HEK293 (cell line): ENCODE data around the gene SORL1-AS1.

Experiments used
- CTCF ChIA-PET: fragments of 350-600 bp; formaldehyde crosslinking; extraction: SDS; loops from one replicate; lab custom pipeline; 2021; ENCODE audit warnings: antibody characterized with exemption; lab: Yijun Ruan, JAX
- POLR2A ChIA-PET: fragments of 300-600 bp; formaldehyde crosslinking; extraction: SDS; loops from one replicate; lab custom pipeline; 2020; ENCODE audit warnings: antibody characterized with exemption, inconsistent platforms; lab: Yijun Ruan, JAX
- H3K27ac ChIP-seq: fragments of 200-500 bp; sonication (Bioruptor generic); 2 replicates; pipeline ENCODE4 v1.5.1; 2014; ENCODE audit warnings: low read depth, low read length, control low read depth, inconsistent platforms; ENCODE audit errors: extremely low read depth
- H3K36me3 ChIP-seq, 2 experiments: fragments of 200-500 bp in 1 of 2; sonication (Bioruptor generic) in 1 of 2; 1 replicate in 1 of 2; 2 replicates in 1 of 2; pipeline ENCODE4 v1.5.1; 2014 to 2017; ENCODE audit warnings: inconsistent platforms in 2 of 2, low read length in 2 of 2; ENCODE audit not compliant: control insufficient read depth in 2 of 2, insufficient read depth in 1 of 2
- H3K4me1 ChIP-seq: fragments of 200-500 bp; sonication (Bioruptor generic); 2 replicates; pipeline ENCODE4 v1.5.1; 2014; ENCODE audit warnings: mild to moderate bottlenecking, low read length, inconsistent platforms; ENCODE audit not compliant: control insufficient read depth, insufficient read depth
- H3K4me3 ChIP-seq: 2 replicates; pipeline ENCODE4 v1.5.1; 2011; ENCODE audit warnings: low read depth, mild to moderate bottlenecking, control low read depth, low read length, moderate library complexity
- H3K9me3 ChIP-seq: fragments of 200-500 bp; sonication (Bioruptor generic); 2 replicates; pipeline ENCODE4 v1.5.1; 2014; ENCODE audit warnings: low read depth, low read length, inconsistent platforms; ENCODE audit not compliant: control insufficient read depth, insufficient read depth
- MEIS1 ChIP-seq: sonication (generic); formaldehyde crosslinking; IDR thresholded peaks from 2 replicates; pipeline ENCODE4 v1.8.1; 2022; ENCODE audit warnings: missing genetic modification reagents, mild to moderate bottlenecking, borderline replicate concordance
- SCRT1 ChIP-seq: fragments of 450-650 bp; formaldehyde crosslinking; IDR thresholded peaks from 2 replicates; pipeline ENCODE4 v1.5.1; 2016; ENCODE audit warnings: missing biosample characterization, missing genetic modification characterization, borderline replicate concordance
- SETDB1 ChIP-seq: IDR thresholded peaks from one replicate; pipeline ENCODE4 v1.6.1; 2017; ENCODE audit warnings: mild to moderate bottlenecking, low read length, moderate library complexity, mixed read lengths; ENCODE audit not compliant: insufficient read length
- ZBTB20 ChIP-seq: fragments of 450-650 bp; formaldehyde crosslinking; IDR thresholded peaks from 2 replicates; pipeline ENCODE4 v1.5.1; 2016; ENCODE audit warnings: missing biosample characterization, missing genetic modification characterization
- ZEB2 ChIP-seq: fragments of 450-650 bp; formaldehyde crosslinking; IDR thresholded peaks from 2 replicates; pipeline ENCODE4 v1.5.1; 2016; ENCODE audit warnings: missing biosample characterization, missing genetic modification characterization
- ZFP69B ChIP-seq: fragments of 450-650 bp; formaldehyde crosslinking; IDR thresholded peaks from 2 replicates; pipeline ENCODE4 v1.5.1; 2016; ENCODE audit warnings: missing biosample characterization, missing genetic modification characterization
- ZNF174 ChIP-seq: fragments of 450-650 bp; formaldehyde crosslinking; IDR thresholded peaks from 2 replicates; pipeline ENCODE4 v1.5.0; 2017; ENCODE audit warnings: missing biosample characterization, mild to moderate bottlenecking, missing genetic modification characterization
- ZNF19 ChIP-seq: fragments of 450-650 bp; formaldehyde crosslinking; IDR thresholded peaks from 2 replicates; pipeline ENCODE4; 2016; ENCODE audit warnings: missing biosample characterization, missing genetic modification characterization, low read depth
- ZNF248 ChIP-seq: fragments of 450-650 bp; formaldehyde crosslinking; IDR thresholded peaks from 2 replicates; pipeline ENCODE4 v1.5.1; 2017; ENCODE audit warnings: missing biosample characterization, missing genetic modification characterization
- ZNF510 ChIP-seq: fragments of 450-650 bp; formaldehyde crosslinking; IDR thresholded peaks from 2 replicates; pipeline ENCODE4 v1.5.1; 2018; ENCODE audit warnings: mild to moderate bottlenecking, missing genetic modification characterization, missing biosample characterization; ENCODE audit not compliant: insufficient replicate concordance
- ZNF560 ChIP-seq: fragments of 450-650 bp; formaldehyde crosslinking; IDR thresholded peaks from 2 replicates; pipeline ENCODE4 v1.5.1; 2017; ENCODE audit warnings: missing biosample characterization, missing genetic modification characterization, borderline replicate concordance
- ZNF585B ChIP-seq: fragments of 450-650 bp; formaldehyde crosslinking; IDR thresholded peaks from 2 replicates; pipeline ENCODE4 v1.5.1; 2016; ENCODE audit warnings: missing biosample characterization, missing genetic modification characterization
- ZNF629 ChIP-seq: fragments of 450-650 bp; formaldehyde crosslinking; IDR thresholded peaks from 2 replicates; pipeline ENCODE4 v1.5.1; 2017; ENCODE audit warnings: missing biosample characterization, missing genetic modification characterization
- ZNF707 ChIP-seq: fragments of 450-650 bp; formaldehyde crosslinking; IDR thresholded peaks from 2 replicates; pipeline ENCODE4 v1.5.1; 2016; ENCODE audit warnings: missing biosample characterization, missing genetic modification characterization
- ZNF768 ChIP-seq: fragments of 450-650 bp; formaldehyde crosslinking; IDR thresholded peaks from 2 replicates; pipeline ENCODE4 v1.5.1; 2018; ENCODE audit warnings: missing biosample characterization, mild to moderate bottlenecking, missing genetic modification characterization
- ZNF837 ChIP-seq: fragments of 450-650 bp; formaldehyde crosslinking; IDR thresholded peaks from 2 replicates; pipeline ENCODE4 v1.5.1; 2016; ENCODE audit warnings: missing biosample characterization, missing genetic modification characterization
- TF ChIP-seq, protein P1 (sequence below): fragments of 450-650 bp; formaldehyde crosslinking; IDR thresholded peaks from 2 replicates; pipeline ENCODE4 v1.5.1; 2016; ENCODE audit warnings: missing biosample characterization, missing genetic modification characterization
- TF ChIP-seq, protein P2 (sequence below): fragments of 450-650 bp; IDR thresholded peaks from 2 replicates; pipeline ENCODE4 v1.5.1; 2018; ENCODE audit warnings: missing biosample characterization, mild to moderate bottlenecking, missing genetic modification characterization
- TF ChIP-seq, protein P3 (sequence below): fragments of 450-650 bp; formaldehyde crosslinking; IDR thresholded peaks from 2 replicates; pipeline ENCODE4 v1.5.1; 2016; ENCODE audit warnings: missing biosample characterization, missing genetic modification characterization
- TF ChIP-seq, protein P4 (sequence below): fragments of 450-650 bp; formaldehyde crosslinking; IDR thresholded peaks from 2 replicates; pipeline ENCODE4 v1.5.1; 2016; ENCODE audit warnings: missing biosample characterization, missing genetic modification characterization

The SORL1-AS1 gene

DNA sequence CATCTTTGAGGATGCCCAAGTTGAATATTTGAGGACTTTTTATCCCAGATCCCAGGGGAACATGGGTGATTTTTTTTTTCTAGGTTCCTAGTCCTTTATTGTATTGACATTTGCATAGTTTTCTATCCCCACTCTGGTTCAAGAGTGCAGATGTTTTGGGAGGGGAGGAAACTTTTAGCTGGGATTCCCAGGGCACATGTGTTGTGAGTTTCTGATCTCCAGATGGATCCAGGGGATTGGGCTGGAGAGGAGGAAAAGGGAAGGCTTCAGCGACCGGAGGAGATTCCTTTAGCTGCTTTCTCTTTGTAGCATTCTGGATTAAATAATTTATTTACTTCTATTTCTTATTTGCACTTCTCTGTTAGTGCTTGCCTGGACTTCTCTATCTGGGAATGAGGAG, 14.7 kb upstream of the SORL1-AS1 start:
- TF ChIP-seq ZNF707 (tag by site-specific recombination) (no peak), SETDB1 (no peak), ZNF585B (tag by site-specific recombination) (no peak), SCRT1 (tag by site-specific recombination) (no peak), ZNF510 (tag by site-specific recombination) (no peak), ZNF560 (tag by site-specific recombination) (no peak), ZNF174 (tag by site-specific recombination) (no peak), ZEB2 (no peak), ZNF248 (tag by site-specific recombination) (no peak), ZNF837 (tag by site-specific recombination) (no peak), ZBTB20 (tag by site-specific recombination) (no peak), ZNF19 (no peak), MEIS1 (CRISPR knock-in tag) (no peak), ZNF768 (tag by site-specific recombination) (no peak), ZNF629 (no peak), ZFP69B (tag by site-specific recombination) (no peak)
- TF ChIP-seq, protein P1, sequence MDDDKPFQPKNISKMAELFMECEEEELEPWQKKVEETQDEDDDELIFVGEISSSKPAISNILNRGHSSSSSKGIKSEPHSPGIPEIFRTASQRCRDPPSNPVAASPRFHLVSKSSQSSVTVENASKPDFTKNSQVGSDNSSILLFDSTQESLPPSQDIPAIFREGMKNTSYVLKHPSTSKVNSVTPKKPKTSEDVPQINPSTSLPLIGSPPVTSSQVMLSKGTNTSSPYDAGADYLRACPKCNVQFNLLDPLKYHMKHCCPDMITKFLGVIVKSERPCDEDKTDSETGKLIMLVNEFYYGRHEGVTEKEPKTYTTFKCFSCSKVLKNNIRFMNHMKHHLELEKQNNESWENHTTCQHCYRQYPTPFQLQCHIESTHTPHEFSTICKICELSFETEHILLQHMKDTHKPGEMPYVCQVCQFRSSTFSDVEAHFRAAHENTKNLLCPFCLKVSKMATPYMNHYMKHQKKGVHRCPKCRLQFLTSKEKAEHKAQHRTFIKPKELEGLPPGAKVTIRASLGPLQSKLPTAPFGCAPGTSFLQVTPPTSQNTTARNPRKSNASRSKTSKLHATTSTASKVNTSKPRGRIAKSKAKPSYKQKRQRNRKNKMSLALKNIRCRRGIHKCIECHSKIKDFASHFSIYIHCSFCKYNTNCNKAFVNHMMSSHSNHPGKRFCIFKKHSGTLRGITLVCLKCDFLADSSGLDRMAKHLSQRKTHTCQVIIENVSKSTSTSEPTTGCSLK = no peak
- TF ChIP-seq, protein P2, sequence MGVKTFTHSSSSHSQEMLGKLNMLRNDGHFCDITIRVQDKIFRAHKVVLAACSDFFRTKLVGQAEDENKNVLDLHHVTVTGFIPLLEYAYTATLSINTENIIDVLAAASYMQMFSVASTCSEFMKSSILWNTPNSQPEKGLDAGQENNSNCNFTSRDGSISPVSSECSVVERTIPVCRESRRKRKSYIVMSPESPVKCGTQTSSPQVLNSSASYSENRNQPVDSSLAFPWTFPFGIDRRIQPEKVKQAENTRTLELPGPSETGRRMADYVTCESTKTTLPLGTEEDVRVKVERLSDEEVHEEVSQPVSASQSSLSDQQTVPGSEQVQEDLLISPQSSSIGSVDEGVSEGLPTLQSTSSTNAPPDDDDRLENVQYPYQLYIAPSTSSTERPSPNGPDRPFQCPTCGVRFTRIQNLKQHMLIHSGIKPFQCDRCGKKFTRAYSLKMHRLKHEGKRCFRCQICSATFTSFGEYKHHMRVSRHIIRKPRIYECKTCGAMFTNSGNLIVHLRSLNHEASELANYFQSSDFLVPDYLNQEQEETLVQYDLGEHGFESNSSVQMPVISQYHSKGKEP (tag by site-specific recombination) = no peak
- TF ChIP-seq, protein P3, sequence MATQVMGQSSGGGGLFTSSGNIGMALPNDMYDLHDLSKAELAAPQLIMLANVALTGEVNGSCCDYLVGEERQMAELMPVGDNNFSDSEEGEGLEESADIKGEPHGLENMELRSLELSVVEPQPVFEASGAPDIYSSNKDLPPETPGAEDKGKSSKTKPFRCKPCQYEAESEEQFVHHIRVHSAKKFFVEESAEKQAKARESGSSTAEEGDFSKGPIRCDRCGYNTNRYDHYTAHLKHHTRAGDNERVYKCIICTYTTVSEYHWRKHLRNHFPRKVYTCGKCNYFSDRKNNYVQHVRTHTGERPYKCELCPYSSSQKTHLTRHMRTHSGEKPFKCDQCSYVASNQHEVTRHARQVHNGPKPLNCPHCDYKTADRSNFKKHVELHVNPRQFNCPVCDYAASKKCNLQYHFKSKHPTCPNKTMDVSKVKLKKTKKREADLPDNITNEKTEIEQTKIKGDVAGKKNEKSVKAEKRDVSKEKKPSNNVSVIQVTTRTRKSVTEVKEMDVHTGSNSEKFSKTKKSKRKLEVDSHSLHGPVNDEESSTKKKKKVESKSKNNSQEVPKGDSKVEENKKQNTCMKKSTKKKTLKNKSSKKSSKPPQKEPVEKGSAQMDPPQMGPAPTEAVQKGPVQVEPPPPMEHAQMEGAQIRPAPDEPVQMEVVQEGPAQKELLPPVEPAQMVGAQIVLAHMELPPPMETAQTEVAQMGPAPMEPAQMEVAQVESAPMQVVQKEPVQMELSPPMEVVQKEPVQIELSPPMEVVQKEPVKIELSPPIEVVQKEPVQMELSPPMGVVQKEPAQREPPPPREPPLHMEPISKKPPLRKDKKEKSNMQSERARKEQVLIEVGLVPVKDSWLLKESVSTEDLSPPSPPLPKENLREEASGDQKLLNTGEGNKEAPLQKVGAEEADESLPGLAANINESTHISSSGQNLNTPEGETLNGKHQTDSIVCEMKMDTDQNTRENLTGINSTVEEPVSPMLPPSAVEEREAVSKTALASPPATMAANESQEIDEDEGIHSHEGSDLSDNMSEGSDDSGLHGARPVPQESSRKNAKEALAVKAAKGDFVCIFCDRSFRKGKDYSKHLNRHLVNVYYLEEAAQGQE (tag by site-specific recombination) = no peak
- TF ChIP-seq, protein P4, sequence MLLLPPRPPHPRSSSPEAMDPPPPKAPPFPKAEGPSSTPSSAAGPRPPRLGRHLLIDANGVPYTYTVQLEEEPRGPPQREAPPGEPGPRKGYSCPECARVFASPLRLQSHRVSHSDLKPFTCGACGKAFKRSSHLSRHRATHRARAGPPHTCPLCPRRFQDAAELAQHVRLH (tag by site-specific recombination) = no peak
- TF ChIP-seq, all 188 proteins: peak for 0
- Histone ChIP-seq H3K27ac (no peak overlapping the region; the same call in 1 of the 2 replicates), H3K36me3 (no peaks in the 10 kb centered on the region), H3K4me1 (peaks cover 12% of the 10 kb centered on the region), H3K9me3 (no peaks in the 10 kb centered on the region), H3K4me3 (no peak overlapping the region)
- POLR2A ChIA-PET = interaction anchor here (0.6 to 2.4 kb wide), 5 partner anchors 16 to 634 kb away, joined by 3 to 11 read pairs (median 4); partner anchors contain the start of genes SC5D, SORL1 and SORL1-AS1
- CTCF ChIA-PET = interaction anchor here (0.6 to 1.4 kb wide), 3 partner anchors 124 to 785 kb away, joined by 3 to 4 read pairs (median 4); no protein-coding TSS in a partner anchor
